AG04450 (cell line): ENCODE data around the gene ATP9B. TPM values are rescaled to one million over a fixed set of nuclear protein-coding genes. Genes with fewer than 3 reads are reported as not detected.

Source experiments
- CTCF ChIA-PET: fragments of 300-600, 350-600 bp; formaldehyde crosslinking; extraction: SDS; loops from one replicate; lab custom pipeline; 2022; ENCODE audit warnings: antibody characterized with exemption, inconsistent platforms; lab: Charles Lee
- POLR2A ChIA-PET: fragments of 350-600 bp; formaldehyde crosslinking; extraction: SDS; loops from one replicate; lab custom pipeline; 2021; ENCODE audit warnings: antibody characterized with exemption, inconsistent platforms; lab: Yijun Ruan, JAX
- DNase-seq: peaks from one replicate; pipeline ENCODE4 v3.0.0-alpha.2; 2011; ENCODE audit warnings: low read depth, low spot score
- H3K27ac ChIP-seq: one replicate; pipeline ENCODE4 v1.5.1; 2012; ENCODE audit warnings: low read depth, low read length, control low read depth
- H3K27me3 ChIP-seq: one replicate; pipeline ENCODE4 v1.6.0; 2012; ENCODE audit warnings: low read length; ENCODE audit not compliant: control insufficient read depth, insufficient read depth
- H3K4me3 ChIP-seq: 2 replicates; pipeline ENCODE4 v1.5.1; 2011; ENCODE audit warnings: mild to moderate bottlenecking, low read depth, low read length, control low read depth
- H3K9me3 ChIP-seq: 2 replicates; pipeline ENCODE4 v1.5.1; 2012; ENCODE audit warnings: low read length; ENCODE audit not compliant: control insufficient read depth, insufficient read depth
- CTCF ChIP-seq: IDR thresholded peaks from 2 replicates; pipeline ENCODE4 v1.5.1; 2011; ENCODE audit warnings: low read depth, low read length, control low read depth, inconsistent platforms
- polyA plus RNA-seq: library from polyadenylated mRNA; depleted of rRNA; stranded (reverse); fragments of >200 nt; gene quantifications from 2 replicates; pipeline ENCODE4 v1.2.3, GENCODE V29; 2011

The ATP9B gene
- polyA plus RNA-seq, 1 experiment, result 18.1 TPM

GRCh38 chr18:79354350-79354749, 285.2 kb downstream of the ATP9B start:
- CTCF ChIA-PET, result no interaction called here
- Histone ChIP-seq H3K4me3 (no peak overlapping the region), H3K9me3 (no peaks in the 10 kb centered on the region; the same call in 1 of the 2 replicates), H3K27me3 (no peaks in the 10 kb centered on the region), H3K27ac (no peak overlapping the region)
- no peak for DNase-seq
- POLR2A ChIA-PET, result no interaction called here
- no peak for TF ChIP-seq CTCF

- Histone ChIP-seq H3K27me3 (no peaks in the 10 kb centered on the region), H3K4me3 (no peak overlapping the region), H3K27ac (no peak overlapping the region), H3K9me3 (no peaks in the 10 kb centered on the region; the same call in 1 of the 2 replicates)
- no peak for TF ChIP-seq CTCF
- CTCF ChIA-PET, result no interaction called here
- POLR2A ChIA-PET, result no interaction called here
- no peak for DNase-seq
Measured at GRCh38 chr18:79355433-79356335, 286.5 kb downstream of the ATP9B start.

GRCh38 chr18:79356435-79356834, 287.2 kb downstream of the ATP9B start:
- CTCF ChIA-PET, result interaction anchor here (0.6 kb wide), 1 partner anchor 9 kb away, joined by 6 read pairs; no protein-coding TSS in a partner anchor

GRCh38 chr18:79360933-79361332, 291.7 kb downstream of the ATP9B start:
- H3K27ac ChIP-seq, result peak overlapping the region; percentile 23
- TF ChIP-seq CTCF, result no peak
- POLR2A ChIA-PET, result no interaction called here

More at GRCh38 chr18:79356435-79356834, 287.2 kb downstream of the ATP9B start:
- DNase-seq, result no peak
- POLR2A ChIA-PET, result no interaction called here
- no peak overlapping the region for H3K27ac ChIP-seq
- no peak overlapping the region for H3K4me3 ChIP-seq
- H3K9me3 ChIP-seq, result no peaks in the 10 kb centered on the region; the same call in 1 of the 2 replicates
- H3K27me3 ChIP-seq, result no peaks in the 10 kb centered on the region
- TF ChIP-seq CTCF, result no peak

More at GRCh38 chr18:79360933-79361332, 291.7 kb downstream of the ATP9B start:
- Histone ChIP-seq H3K27me3 (no peaks in the 10 kb centered on the region), H3K9me3 (no peaks in the 10 kb centered on the region; the same call in 1 of the 2 replicates), H3K4me3 (no peak overlapping the region)
- no peak for DNase-seq
- CTCF ChIA-PET, result interaction anchor here (3.8 kb wide), 1 partner anchor 18 kb away, joined by 28 read pairs; no protein-coding TSS in a partner anchor
